Stimulated activated CD8-positive, alpha-beta memory T cell treated with anti-CD3 and anti-CD28 coated beads, Interleukin-12 subunit alpha, Interleukin-12 subunit beta, amount 100 ng/mL, for 24 hours (primary cell): Measurements from ENCODE around the gene KLHL18.
"Not testable (repeated sequence)": the region's sequence is repeated elsewhere in the genome, so short reads cannot be mapped to it uniquely, and the experiment has no call there.

Experiments used
- DNase-seq: peaks from one replicate; pipeline ENCODE4 v3.0.0-alpha.2; 2020; ENCODE audit errors: extremely low read depth

The KLHL18 gene

DNA sequence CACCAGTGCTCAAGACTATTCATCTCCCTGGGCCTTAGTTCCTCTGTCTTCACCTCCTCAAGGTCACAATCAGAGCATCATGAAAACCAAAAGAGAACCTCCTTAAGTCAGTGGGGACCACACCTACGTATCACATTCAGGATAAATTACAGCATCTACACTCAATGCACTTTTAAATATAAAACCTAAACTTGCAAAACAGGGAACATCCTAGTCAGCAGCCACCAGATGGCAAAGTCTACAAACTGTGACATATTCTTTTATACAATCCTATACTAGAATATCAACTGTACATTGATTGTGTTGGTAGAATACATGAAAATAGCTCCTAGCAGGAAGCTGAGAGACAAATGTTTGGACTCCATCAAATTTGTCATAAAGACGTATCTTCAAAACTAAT lies 8.1 kb upstream of the KLHL18 start:
- DNase-seq, result no peak

DNA sequence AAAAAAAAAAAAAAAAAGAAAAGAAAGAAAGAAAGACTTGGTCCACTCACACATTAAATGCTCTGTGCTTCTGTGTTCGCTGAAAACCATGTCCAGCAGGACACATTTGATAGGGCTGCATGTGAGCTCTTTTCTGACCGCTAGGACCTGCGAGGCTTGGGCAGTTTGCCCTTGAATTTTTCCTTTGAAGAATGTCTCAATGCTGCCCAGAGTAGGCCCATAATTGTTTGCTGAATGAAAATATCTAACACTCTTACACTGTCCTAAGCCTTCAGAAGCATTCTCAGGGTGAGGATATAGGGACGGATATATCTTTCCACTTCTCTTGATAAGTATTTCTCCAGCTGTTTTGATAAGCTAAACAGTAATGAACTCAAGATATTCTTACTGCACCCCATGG lies 6.2 kb upstream of the KLHL18 start:
- DNase-seq, result no peak

DNA sequence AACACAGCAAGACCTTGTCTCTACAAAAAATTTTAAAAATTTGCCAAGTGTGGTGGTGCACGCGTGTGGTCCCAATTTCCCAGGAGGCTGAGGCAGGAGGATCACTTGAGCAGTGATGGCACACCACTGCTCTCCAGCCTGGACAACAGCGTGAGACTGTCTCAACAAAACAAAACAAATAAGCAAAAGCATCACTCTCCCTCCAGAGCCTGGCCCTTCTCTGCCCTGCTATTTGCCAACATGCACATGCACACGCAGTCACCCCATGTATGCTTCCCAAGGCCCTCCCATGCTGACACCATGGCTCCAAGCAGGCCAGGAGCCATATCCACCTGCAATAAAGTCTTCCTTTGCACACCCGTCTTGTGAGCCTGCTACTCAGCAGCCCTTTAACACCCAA lies 2.2 kb upstream of the KLHL18 start:
- no peak for DNase-seq

DNA sequence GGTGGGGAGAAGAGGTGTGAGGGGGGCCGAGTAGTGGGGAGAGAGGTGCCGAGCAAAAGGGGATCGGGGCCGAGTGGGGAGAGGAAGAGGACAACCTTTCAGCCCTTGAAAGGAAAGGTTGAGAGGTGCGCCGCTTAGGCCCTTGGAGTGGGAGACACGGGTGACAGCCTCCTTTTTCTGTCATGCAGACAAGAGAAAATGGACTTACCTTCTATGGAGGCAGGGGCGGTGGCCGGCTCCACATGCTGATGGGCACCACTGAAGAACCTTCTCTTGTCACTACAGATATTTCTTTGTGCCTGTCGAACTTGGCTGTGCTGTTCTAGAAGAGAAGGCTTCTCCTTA lies 421 bp downstream of the KLHL18 start:
- no peak for DNase-seq

DNA sequence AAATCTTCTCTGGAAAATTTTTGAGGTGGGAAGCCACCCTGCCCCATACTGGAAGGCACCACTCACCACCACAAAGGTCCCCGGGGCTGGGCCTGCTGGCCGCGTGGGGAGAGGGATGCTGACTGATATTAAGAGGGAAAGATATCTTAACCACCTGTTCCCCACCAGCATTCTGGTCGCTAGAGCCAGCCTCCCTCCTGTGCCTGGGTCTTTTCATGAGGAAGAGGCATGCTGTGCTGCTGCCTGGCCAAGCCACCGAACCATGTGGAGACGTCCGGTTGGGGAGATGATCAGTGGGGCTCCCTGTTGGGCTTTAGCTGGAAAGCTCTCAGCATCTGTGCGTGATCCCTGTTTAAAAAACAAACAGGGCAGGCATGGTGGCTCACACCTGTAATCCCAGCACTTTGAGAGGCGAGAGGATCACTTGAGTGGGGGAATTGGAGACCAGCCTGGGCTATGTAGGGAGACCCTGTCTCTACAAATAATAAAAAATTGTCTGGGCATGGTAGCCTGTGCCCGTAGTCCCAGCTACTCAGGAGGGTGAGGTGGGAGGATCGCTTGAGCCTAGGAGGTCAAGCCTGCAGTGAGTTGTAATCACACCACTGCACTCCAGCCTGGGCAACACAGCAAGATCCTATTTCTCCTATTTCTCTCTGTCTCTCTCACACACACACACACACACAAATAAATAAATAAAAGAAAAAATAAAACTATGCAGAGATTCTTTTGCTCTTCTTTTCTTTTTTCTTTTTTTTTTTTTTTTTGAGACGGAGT lies 1.0 kb downstream of the KLHL18 start:
- DNase-seq, result no peak

DNA sequence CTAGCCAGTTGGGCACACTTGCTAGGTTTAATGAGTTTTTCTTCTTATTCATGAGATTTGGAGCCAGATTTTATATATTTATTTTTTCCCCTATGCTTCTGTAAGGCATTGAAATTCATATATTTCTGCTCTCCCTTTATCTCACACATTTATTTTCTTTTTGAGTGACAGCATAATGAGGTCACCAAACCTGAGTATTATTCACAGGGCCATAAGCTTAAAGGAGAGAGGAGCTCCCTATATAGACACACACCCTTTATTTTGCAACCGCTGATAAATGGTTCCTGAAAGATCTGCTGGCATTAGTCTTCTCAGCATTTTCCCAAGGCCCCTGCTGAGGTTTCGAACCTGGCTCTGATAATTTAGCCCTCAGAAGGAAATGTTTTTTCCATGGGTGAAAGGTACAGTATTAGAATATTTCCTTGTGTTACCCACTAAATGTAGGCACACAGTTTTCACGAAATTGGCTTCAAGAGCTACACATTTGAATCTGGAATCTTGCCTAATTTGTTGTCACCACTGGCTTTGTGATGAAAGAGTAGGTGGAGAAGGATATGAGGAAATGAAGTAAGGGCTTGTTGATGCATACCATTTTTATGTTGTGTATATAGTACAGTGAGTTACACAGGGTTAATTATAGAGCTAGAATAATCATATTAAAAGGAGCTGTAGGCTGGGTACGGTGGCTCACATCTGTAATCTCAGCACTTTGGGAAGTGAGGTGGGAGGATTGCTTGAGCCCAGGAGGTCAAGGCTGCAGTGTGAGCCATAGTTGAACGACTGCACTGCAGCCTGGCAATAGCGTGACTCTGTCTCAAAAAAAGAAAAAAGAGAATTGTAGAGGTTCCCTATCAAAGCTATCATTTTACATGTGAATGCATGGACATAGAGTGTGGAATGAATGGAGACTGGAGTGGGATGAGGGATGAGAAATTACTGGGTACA lies 6.5 kb downstream of the KLHL18 start:
- no peak for DNase-seq

DNA sequence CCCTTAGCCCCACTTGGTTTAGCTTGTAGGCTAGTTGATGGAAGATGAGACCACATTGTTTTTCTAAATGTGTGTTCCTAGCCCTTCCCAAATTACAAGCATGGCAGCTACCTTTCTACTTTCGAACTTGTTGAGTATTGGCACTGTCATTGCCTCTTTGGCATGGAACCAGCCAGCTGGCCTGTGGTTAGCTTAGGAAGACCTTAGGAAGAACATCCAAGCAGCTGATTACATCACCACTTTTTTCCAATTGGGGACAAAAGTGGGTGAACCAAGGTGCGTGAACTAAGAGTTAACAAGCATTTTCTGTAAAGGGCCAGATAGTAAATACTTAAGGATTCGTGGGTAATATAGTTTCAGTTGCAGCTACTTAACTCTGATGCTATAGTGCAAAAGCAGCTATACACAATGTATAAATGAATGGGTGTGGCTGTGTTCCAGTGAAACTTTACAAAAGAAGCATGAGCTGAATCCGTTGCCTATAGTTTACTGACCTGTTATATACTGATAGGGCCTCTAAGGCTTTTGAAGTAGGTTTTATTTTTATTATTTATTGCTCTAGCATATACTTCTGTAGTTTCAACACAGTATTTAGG lies 8.5 kb downstream of the KLHL18 start:
- DNase-seq, result no peak

DNA sequence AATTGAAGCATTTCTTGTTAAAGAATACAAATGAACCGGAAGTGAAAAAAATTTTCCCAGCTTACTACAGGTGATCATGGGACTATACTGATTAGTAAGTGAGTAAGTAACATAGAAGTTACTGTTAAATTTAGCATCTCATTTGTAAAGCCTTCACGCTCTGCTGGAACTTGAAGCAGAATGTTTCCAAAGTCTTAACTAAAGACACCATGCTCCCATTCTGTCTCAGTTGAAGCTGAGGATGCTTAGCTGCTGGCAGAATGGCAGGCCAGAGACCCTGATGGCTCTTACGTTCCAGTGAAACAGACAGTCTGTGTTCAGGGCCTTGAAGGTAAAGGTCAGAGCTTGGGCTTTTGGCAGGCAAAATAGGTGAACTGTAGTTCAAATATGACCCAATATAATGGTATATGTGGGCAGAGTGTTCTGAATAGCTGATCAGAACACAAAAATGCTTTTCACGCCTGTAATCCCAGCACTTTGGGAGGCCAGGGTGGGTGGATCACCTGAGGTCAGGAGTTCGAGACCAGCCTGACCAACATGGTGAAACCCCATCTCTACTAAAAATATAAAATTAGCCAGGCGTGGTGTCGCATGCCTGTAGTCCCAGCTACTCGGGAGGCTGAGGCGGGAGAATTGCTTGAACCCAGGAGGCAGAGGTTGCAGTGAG lies 9.1 kb downstream of the KLHL18 start:
- not testable (repeated sequence) for DNase-seq

DNA sequence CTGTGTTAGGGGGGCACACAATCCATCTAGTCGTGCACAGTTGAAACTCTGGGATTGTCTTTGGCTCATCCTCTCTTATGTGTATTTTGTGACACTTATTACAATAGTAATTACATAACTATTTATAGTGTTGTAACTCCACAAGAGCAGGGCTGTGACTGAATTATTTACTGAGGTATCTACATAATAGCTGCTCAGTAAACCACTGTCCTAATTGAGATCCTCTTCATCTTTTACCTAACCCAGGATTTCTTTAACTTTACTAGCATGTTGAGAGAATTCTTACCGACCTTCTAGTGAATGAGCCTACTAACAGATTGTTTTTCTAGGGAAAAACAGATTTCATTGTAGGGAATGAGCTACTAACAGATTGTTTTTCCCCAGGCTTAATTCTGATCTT lies 11.1 kb downstream of the KLHL18 start:
- no peak for DNase-seq

DNA sequence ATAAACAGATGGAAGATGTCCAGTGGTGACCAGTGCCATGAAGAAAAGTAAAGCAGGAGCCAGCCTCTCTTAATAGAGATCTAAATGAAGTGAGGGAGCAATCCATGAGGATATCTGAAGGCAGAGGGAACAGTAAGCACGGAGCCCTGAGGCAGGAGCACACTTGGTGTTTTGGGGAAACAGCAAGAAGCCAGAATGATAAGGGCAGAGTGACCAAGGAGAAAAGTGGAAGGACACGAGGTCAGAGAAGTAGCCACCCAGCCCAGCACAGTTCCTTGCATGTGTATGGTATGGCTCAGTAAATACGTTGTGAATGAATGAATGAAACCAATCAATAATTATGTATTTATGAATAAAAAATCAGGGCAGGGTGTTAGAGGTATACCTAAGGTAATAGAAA lies 11.6 kb downstream of the KLHL18 start:
- no peak for DNase-seq

DNA sequence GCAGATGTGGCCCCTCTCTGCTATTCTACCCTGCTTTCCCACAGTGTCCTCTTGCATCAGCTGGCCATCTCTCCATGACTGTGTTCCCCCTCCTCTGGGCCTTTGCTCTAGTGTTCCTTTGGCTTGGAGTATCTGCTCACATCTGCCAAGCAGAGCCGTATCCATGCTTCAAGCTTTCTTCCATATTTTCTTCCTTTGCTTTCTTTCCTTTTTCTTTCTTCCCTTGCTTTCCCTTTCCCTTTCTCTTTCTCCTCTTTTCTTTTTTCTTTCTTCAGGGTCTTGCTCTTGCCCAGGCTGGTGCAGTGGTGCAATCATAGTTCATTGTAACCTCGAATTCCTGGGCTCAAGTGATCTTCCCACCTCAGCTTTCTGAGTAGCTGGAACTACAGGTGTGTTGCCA lies 12.6 kb downstream of the KLHL18 start:
- no peak for DNase-seq

DNA sequence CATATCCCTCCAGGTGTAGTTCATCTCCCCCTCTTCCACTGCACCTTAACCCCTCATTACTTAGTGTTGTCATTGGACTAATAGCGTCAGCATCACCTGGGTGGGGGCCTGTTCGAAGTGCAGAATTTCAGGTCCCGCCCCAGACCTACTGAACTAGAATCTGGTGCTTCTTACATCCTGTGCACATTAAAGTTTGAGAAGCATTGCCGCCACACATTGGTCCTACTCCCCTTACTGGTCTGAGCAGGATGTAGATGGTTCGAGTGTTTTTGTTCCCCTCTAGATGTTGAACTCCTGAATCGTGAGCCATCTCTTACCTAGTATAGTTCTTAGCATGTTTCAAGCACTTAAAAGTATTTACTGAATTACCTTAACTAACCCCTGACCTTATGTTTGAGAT lies 13.2 kb downstream of the KLHL18 start:
- no peak for DNase-seq

DNA sequence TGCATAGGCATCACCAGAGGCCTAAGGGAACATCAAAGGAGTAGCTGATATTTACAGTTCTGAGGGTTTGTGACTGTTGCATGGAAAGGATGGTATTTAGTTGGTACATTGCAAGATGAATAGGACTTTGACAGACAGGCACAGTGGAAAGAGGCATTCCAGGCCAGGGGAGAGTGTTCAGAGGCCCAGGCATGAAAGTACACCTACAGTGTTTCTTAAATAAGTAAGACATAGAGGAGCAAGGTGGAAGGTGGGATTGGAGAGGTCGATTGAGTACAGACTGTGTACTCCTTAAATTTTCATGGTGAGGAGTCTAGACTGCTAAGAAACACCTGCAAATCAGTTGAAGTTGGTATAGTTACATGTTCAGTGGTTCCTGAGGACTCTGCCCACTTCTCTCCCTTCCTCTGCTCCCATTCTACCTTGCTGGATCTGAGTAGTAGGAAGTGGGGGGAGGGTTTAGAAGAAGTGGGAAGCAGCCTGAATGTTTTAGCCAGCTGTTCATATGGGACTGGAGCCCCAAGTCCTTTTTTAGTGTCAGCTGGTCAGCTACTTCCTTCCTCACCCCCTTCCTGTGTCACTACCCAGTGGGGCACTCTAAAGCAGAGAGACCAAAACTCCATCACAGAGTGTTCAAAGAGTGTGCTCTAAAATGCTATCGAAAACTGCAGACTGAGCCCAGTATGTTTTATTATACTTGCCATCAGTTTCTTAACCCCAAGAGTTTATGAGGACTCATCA lies 14.0 kb downstream of the KLHL18 start:
- DNase-seq, result no peak

DNA sequence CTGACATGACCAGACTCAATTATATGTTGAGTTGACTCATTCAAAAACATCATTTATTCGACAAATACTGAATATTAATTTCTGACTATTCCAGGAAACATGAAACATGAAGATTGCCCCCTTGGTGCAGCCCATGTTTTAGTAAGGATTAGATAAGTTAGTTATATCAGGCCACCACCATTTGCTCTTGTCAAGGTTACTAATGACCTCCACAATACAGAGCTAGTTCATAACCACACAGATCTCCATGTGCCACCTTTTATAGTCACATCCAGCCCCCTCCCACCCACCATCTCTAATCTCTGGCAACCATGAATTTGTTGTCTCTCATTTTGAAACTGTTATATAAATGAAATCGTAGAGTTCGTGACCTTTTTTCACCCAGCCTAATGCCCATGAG lies 15.7 kb downstream of the KLHL18 start:
- DNase-seq, result no peak

DNA sequence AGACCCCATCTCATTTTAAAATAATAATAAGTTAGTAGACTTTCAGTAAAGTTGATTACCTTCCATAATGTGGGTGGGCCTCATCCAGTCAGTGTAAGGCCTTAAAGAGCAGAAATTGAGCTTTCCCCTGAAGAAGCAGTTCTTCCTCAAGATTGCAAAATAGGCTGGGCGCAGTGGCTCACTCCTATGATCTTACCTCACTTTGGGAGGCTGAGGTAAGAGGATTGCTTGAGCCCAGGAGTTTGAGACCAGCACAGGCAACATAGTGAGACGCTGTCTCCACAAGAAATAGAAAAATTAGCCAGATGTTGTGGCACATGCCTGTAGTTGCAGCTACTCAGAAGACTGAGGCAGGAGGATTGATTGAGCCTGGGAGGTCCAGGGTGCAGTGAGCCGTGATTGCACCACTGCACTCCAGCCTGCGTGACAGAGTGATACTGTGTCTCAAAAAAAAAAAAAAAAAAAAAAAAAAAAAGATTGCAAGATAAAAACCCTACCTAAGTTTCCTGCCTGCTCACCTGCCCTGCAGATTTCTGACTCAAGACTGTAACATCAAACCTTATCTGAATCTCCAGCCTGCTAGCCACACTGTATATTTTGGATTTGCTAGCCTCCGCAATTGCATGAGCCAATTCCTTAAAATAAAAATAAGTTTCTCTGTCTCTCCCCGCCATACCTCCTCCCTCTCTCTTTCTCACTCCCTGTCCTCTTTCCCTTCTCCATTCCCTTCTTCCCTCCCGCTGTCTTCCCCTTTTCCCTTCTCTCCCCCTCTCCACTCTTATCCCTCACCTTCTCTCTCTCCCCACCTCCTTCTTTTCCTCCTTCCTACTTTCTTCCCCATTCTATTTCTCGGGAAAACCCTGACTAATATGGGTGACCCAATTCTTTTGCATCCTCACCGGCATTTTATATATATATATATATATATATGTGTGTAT lies 16.9 kb downstream of the KLHL18 start:
- no peak for DNase-seq

DNA sequence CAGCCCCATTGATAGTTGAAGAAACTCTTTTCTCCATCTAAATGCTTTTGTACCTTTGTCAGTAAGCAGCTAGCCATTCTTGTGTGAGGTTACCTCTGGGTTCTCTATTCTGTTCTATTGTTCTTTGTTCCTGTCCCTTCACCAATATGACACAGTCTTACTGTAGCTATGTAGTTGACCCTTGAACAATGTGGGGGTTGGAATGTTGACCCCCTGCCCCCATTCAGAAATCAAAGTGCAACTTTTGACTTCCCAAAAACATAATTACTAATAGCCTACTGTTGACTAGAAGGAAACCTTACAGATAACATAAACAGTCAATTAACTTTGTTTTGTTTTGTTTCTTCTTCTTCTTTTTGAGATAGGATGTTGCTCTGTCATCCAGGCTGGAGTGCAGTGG lies 18.7 kb downstream of the KLHL18 start:
- DNase-seq, result no peak

DNA sequence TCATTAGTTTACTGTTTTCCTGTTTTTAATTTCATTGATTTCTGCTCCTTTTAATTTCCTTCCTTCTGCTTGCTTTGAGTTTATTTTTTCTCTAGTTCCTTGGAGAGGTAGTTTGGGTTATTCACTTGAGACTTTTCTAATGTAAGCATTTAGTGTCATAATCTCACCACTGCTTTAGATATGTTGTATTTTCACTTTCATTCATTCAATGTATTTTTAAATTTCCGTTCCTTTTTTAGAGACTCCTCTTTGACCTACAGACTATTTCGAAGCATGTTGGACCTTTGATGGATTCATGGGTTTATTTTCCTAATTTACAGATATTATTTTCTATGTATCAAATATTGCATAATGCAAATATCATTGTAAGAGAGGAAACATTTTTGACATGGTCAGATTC lies 23.3 kb downstream of the KLHL18 start:
- no peak for DNase-seq

DNA sequence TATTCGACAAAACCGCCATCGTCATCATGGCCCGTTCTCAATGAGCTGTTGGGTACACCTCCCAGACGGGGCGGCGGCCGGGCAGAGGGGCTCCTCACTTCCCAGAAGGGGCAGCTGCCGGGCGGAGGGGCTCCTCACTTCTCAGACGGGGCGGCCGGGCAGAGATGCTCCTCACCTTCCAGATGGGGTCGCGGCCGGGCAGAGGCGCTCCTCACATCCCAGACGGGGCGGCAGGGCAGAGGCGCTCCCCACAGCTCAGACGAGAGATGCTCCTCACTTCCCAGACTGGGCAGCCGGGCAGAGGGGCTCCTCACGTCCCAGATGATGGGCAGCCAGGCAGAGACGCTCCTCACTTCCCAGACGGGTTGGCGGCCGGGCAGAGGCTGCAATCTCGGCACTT lies 26.5 kb downstream of the KLHL18 start:
- DNase-seq, result not testable (repeated sequence)

DNA sequence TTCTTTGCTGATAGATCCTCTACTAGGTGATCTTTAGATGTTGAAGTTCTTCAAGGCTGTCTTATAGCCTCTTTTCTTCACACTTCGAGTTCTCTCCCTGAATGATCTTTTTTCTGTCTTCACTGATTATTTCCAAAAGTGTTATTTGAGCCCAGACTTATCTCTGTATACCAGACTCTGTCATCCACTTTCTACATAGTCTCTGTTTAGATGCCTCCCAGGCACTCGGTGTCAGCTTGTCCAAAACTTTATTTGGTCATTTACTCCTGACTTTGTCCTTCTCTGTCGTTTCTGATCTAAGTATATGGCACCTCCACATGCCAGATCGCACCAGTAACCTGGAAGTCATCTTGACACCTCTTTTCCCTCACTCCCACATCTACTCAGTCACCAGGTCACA lies 27.6 kb downstream of the KLHL18 start:
- DNase-seq, result no peak

DNA sequence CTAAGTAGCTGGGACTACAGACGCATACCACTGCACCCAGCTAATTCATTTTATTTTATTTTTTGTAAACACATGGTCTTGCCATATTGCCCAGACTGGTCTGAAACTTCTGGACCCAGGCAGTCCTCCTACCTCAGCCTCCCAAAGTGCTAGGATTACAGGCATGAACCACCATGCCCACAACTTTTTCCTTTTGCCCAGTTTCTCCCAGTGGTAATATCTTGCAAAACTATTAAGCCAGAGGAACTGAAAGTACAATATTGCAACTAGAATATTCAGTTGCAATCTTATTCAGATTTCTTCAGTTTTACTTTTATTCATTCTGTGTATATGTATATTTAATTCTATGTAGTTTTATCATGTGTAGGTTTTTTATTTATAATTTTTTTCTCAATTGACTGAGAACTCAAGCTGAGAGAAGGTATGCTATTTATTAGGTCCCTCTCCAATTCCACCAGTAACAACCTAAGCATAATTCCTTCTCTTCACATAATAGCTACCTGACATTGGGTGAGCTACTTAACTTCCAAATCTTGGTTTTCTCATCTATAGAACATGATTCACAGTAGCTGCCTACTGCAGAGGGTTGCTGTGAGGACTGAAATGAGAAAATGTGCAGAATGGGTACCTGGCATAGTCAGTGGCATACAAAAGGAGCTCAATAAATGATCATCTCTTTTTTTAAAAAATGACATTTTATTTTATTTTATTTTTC lies 30.8 kb downstream of the KLHL18 start:
- no peak for DNase-seq
